GM12878 (cell line): ENCODE results near the gene TP53TG3D. TPM values are rescaled to one million over a fixed set of nuclear protein-coding genes. Genes with fewer than 3 reads are reported as not detected.
"Not testable (repeated sequence)": the region's sequence is repeated elsewhere in the genome, so short reads cannot be mapped to it uniquely, and the experiment has no call there.

Experiments
- ATAC-seq: fragments of 200-7000 bp; cut with Tn5 transposase; 3 replicates; pipeline ENCODE4 v1.9.1; 2020; ENCODE audit warnings: mild to moderate bottlenecking, moderate library complexity
- BruUV-seq: library from RNA; stranded (reverse); fragments of 400-500 nt; replicated peaks from 2 replicates; lab custom pipeline; 2021; lab: Mats Ljungman, UMichigan
- CTCF ChIA-PET: fragments of 300-600 bp; sonication (Branson Sonifier 250); formaldehyde crosslinking; extraction: SDS; loops from one replicate; lab custom pipeline; 2021; ENCODE audit warnings: inconsistent platforms; lab: Yijun Ruan, JAX
- POLR2A ChIA-PET: fragments of 350-600 bp; formaldehyde crosslinking; extraction: SDS; loops from one replicate; lab custom pipeline; 2021; ENCODE audit warnings: inconsistent platforms; lab: Charles Lee
- RAD21 ChIA-PET: fragments of 300-600 bp; sonication (Branson Sonifier 250); formaldehyde crosslinking; loops from one replicate; lab custom pipeline; 2023; ENCODE audit warnings: antibody characterized with exemption; ENCODE audit not compliant: unreplicated experiment; lab: Charles Lee
- SMC1A ChIA-PET: fragments of 300-600 bp; sonication (Branson Sonifier 250); formaldehyde crosslinking; loops from one replicate; lab custom pipeline; 2023; ENCODE audit not compliant: unreplicated experiment, uncharacterized antibody; lab: Charles Lee
- DNase-seq: peaks from one replicate; pipeline ENCODE4 v3.0.0-alpha.2; 2011; ENCODE audit warnings: low read depth, low spot score
- FAIRE-seq: peaks from 3 replicates; lab custom pipeline; 2011; peaks lifted over from hg19 to GRCh38; lab: Jason Lieb, UNC
- H2AFZ ChIP-seq: 2 replicates; pipeline ENCODE4 v1.6.0; 2011; ENCODE audit warnings: low read depth, low read length, control low read depth; ENCODE audit not compliant: control insufficient read depth
- H3K27ac ChIP-seq: 2 replicates; pipeline ENCODE4 v1.5.1; 2011; ENCODE audit warnings: control low read depth; ENCODE audit not compliant: control insufficient read depth, insufficient read depth
- H3K27me3 ChIP-seq, 2 experiments: replicated peaks in 1 of 2; 2 replicates each; pipeline versions ENCODE4 v1.6.0 to v1.6.1; 2011; ENCODE audit warnings: low read length in 1 of 2; ENCODE audit not compliant: control insufficient read depth in 2 of 2, insufficient read depth in 2 of 2
- H3K36me3 ChIP-seq, 2 experiments: 2 replicates each; pipeline ENCODE4 v1.5.1; 2011; ENCODE audit warnings: low read length in 1 of 2; ENCODE audit not compliant: control insufficient read depth in 2 of 2, insufficient read depth in 2 of 2
- H3K4me1 ChIP-seq: 2 replicates; pipeline ENCODE4 v1.6.1; 2011; ENCODE audit warnings: mild to moderate bottlenecking, low read length, moderate library complexity, mixed read lengths; ENCODE audit not compliant: control insufficient read depth, insufficient read depth
- H3K4me2 ChIP-seq: 2 replicates; pipeline ENCODE4 v1.6.0; 2011; ENCODE audit warnings: control low read depth; ENCODE audit not compliant: control insufficient read depth, insufficient read depth
- H3K4me3 ChIP-seq: fragments of 200-600 bp; sonication (generic); 2 replicates; pipeline ENCODE4 v1.5.1; 2016
- H3K79me2 ChIP-seq: 2 replicates; pipeline ENCODE4 v1.6.0; 2011; ENCODE audit warnings: low read length; ENCODE audit not compliant: control insufficient read depth, insufficient read depth
- H3K9ac ChIP-seq: 2 replicates; pipeline ENCODE4 v1.8.0; 2011; ENCODE audit warnings: low read length, control low read depth, mixed read lengths; ENCODE audit not compliant: control insufficient read depth, insufficient read depth
- H3K9me3 ChIP-seq: replicated peaks from 3 replicates; pipeline ENCODE4 v1.5.1; 2011; ENCODE audit warnings: mild to moderate bottlenecking, low read length; ENCODE audit not compliant: control insufficient read depth, insufficient read depth
- H4K20me1 ChIP-seq: 2 replicates; pipeline ENCODE4 v1.6.0; 2011; ENCODE audit not compliant: control insufficient read depth, insufficient read depth
- ZNF24 ChIP-seq: fragments of 450-650 bp; IDR thresholded peaks from 2 replicates; pipeline ENCODE4 v1.6.1; 2017; ENCODE audit warnings: antibody characterized with exemption, mild to moderate bottlenecking
- WGBS: methylation state at CpG from one replicate; pipeline ENCODE4 v1.1.6; 2016; ENCODE audit warnings: low lambda C conversion rate; ENCODE audit not compliant: insufficient replicate concordance, insufficient coverage; ENCODE audit errors: missing lambda C conversion rate; 5-methylcytosine and 5-hydroxymethylcytosine counted together
- in situ Hi-C: fragments of 300-500 bp; cut with MboI; formaldehyde crosslinking; loops from 9 replicates; pipeline ENCODE4 v1.14.3; 2018; ENCODE audit warnings: mixed read lengths
- intact Hi-C: fragments of 100-400 bp; cut with micrococcal nuclease; formaldehyde crosslinking; loops from one replicate; pipeline ENCODE4 v1.14.2; 2022; ENCODE audit not compliant: unreplicated experiment
- polyA plus RNA-seq, 11 experiments: library from polyadenylated mRNA; depleted of rRNA in 4 of 11; unstranded in 6 of 11; stranded (reverse) in 5 of 11; fragments of >200 nt; fragmentation: Nextera tagmentation in 4 of 11; fragmentation: Illumina TruSeq in 1 of 11; extraction: Ambion mirVana in 4 of 11; extraction: Trizol in 1 of 11; gene quantifications; 1 replicate in 1 of 11; 2 replicates in 10 of 11; pipeline versions ENCODE4 v1.2.1 to v1.2.3, GENCODE V29; 2011 to 2016; ENCODE audit warnings: inconsistent platforms in 2 of 11, missing spikeins in 2 of 11, low read depth in 1 of 11
- total RNA-seq, 4 experiments: library from RNA; depleted of rRNA in 3 of 4; stranded (reverse); fragments of >200 nt in 3 of 4; fragmentation: Illumina TruSeq in 1 of 4; extraction: Trizol in 1 of 4; gene quantifications; 2 replicates each; pipeline versions ENCODE4 v1.2.1 to v1.2.3, GENCODE V29; 2013 to 2021

Gene TP53TG3D
- total and polyA plus RNA-seq, 10 of the 15 experiments (the other 5 are each of a cell fraction or from before 2014, with no cell fraction given), result not detected

- H3K9ac ChIP-seq, H3K4me3 ChIP-seq, DNase-seq, RAD21 ChIA-PET, BruUV-seq, H3K36me3 ChIP-seq, POLR2A ChIA-PET, H3K4me1 ChIP-seq, intact Hi-C loops, H3K4me2 ChIP-seq, H4K20me1 ChIP-seq, ATAC-seq, H3K79me2 ChIP-seq, in situ Hi-C loops, H2AFZ ChIP-seq: not testable (repeated sequence)
- peak; percentile 56; the same call in 1 of the 2 replicates for TF ChIP-seq ZNF24
- TF ChIP-seq, all 136 proteins: peak for 1; not testable (repeated sequence) for 135
- H3K27me3 ChIP-seq, H3K9me3 ChIP-seq, H3K27ac ChIP-seq, SMC1A ChIA-PET, CTCF ChIA-PET, FAIRE-seq: not testable (repeated sequence)
Observed at GRCh38 chr16:32283024-32283423, 29.9 kb downstream of the TP53TG3D start.

GRCh38 chr16:32283917-32284495 lies 30.9 kb downstream of the TP53TG3D start:
- DNase-seq, ATAC-seq, CTCF ChIA-PET, intact Hi-C loops: not testable (repeated sequence)
- peak; percentile 41; the same call in 1 of the 2 replicates for TF ChIP-seq ZNF24
- TF ChIP-seq, all 136 proteins: peak for 1; not testable (repeated sequence) for 135
- H3K27ac ChIP-seq, H3K27me3 ChIP-seq, BruUV-seq, in situ Hi-C loops, H4K20me1 ChIP-seq, H3K79me2 ChIP-seq, H3K36me3 ChIP-seq, RAD21 ChIA-PET, H3K9ac ChIP-seq, SMC1A ChIA-PET, H3K4me3 ChIP-seq, FAIRE-seq, H3K4me2 ChIP-seq, H2AFZ ChIP-seq, H3K4me1 ChIP-seq, H3K9me3 ChIP-seq, POLR2A ChIA-PET: not testable (repeated sequence)
- 45% methylated on average over 3 of the region's 5 CpGs for WGBS
